ENCODE data around the gene CUBN.

Gene CUBN

DNA sequence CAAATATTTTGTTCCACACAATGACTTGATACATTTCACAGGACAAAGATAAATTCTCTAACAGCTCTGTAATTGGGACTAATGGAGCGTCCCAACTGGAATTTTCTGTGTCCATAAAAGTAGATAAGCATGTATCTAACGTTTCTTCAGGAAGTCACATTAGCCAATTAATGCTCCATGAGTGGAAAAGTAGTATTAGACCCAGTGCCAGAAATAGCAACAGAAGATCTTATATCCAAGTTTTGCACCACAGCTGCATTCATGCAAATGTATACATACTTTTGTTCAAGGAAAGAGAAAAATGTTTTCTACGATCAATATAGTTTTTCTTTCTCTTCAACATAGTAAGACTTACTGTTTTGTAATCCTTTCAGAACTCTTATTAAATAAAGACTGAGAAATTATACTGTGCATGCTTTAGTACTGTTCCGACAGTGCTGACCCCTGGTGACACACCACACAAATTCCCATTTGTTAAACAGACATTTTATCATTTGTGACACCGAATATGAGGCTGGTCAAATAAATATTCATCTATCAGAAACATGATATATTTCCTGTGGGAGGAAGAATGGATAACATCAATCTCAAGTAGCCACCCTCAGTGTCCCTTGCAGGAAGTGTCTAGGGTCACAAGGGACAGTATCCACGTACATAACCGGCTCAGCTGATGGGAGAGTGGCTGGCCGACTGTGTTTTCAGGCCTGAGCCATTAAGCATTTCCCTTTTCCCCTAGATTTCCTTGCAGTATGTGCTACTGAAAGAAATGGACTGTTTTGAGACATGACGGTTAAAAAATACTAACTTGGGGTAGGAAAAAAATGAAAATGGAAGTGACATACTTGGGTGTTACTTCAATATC, 210.3 kb downstream of the CUBN start:
- Histone ChIP-seq H3K9me3 (ENCODE audit: low read length) (peaks cover 2% of the 10 kb centered on the region), H3K4me3 (ENCODE audit: low read length) (no peak overlapping the region), H3K27me3 (ENCODE audit: insufficient read depth, low read length) (no peaks in the 10 kb centered on the region), H2AFZ (ENCODE audit: low read depth, low read length) (no peak overlapping the region), H3K36me3 (ENCODE audit: insufficient read depth, low read length) (no peaks in the 10 kb centered on the region), H3K4me1 (ENCODE audit: insufficient read depth, low read length) (no peaks in the 10 kb centered on the region)

DNA sequence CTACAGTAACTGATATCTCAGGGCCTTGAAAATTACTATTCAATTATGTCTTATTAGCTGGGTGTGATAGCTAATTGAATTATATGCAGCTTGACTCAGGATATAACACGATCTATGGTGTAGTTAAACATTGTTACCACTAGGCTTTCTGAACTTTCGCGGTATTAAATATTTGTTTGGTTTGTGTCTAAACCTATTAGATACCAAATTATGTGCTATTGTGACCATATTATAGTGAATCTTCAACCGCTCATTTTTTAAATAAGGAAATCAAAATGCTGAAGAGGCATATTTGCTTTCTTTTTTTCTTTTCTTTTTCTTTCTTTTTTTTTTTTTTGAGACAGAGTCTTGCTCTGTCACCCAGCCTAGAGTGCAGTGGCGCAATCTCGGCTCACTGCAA, 213.1 kb downstream of the CUBN start:
- H2AFZ ChIP-seq (ENCODE audit: low read depth, low read length), result no peak overlapping the region
- peaks cover 2% of the 10 kb centered on the region for H3K9me3 ChIP-seq (ENCODE audit: low read length)
- H3K4me3 ChIP-seq (ENCODE audit: low read length), result no peak overlapping the region
- no peaks in the 10 kb centered on the region for H3K4me1 ChIP-seq (ENCODE audit: insufficient read depth, low read length)
- H3K36me3 ChIP-seq (ENCODE audit: insufficient read depth, low read length), result no peaks in the 10 kb centered on the region
- no peaks in the 10 kb centered on the region for H3K27me3 ChIP-seq (ENCODE audit: insufficient read depth, low read length)

DNA sequence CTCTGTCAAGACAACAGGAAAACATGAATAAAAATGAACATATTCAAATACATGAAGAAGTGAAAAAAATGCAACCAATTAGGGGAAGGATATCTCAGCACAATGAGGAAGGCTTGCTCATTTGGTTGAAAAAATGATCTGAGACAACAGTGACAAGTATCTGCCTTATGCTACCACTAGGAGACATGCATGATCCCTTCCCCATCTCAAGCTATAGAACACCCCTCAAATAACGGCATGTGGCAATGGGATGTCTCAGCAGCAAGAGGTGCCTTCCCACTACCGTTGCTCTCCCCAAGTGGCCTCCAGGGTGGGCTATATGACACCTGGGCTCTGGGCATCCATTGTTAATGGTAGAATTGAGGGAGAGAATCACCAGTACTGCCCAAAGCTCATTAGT, 214.3 kb downstream of the CUBN start:
- Histone ChIP-seq H3K4me1 (ENCODE audit: insufficient read depth, low read length) (no peaks in the 10 kb centered on the region), H3K9me3 (ENCODE audit: low read length) (peaks cover 2% of the 10 kb centered on the region), H2AFZ (ENCODE audit: low read depth, low read length) (no peak overlapping the region), H3K27me3 (ENCODE audit: insufficient read depth, low read length) (no peaks in the 10 kb centered on the region), H3K4me3 (ENCODE audit: low read length) (no peak overlapping the region), H3K36me3 (ENCODE audit: insufficient read depth, low read length) (no peaks in the 10 kb centered on the region)

DNA sequence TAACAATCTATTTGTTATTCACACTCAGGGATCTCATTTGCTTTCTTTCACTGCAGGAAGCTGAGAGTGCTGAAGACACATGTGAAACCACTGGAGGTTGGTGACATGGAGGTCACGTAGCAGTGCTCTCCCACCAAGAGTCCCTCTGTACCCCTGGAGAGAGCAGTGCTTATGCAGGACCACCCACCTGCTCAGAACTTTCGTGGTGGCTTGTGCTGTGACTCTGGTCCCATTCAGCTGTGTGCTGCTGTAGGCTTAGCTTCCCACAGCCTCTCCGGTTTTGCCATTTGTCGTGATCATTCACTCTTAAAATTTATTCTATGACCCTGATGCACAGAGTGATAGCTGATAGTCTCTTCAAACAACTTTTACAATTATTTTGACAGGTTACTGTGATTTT, 216.3 kb downstream of the CUBN start:
- Histone ChIP-seq H3K9me3 (ENCODE audit: low read length) (peaks cover 2% of the 10 kb centered on the region), H2AFZ (ENCODE audit: low read depth, low read length) (no peak overlapping the region), H3K36me3 (ENCODE audit: insufficient read depth, low read length) (no peaks in the 10 kb centered on the region), H3K4me1 (ENCODE audit: insufficient read depth, low read length) (no peaks in the 10 kb centered on the region), H3K4me3 (ENCODE audit: low read length) (no peak overlapping the region), H3K27me3 (ENCODE audit: insufficient read depth, low read length) (no peaks in the 10 kb centered on the region)

DNA sequence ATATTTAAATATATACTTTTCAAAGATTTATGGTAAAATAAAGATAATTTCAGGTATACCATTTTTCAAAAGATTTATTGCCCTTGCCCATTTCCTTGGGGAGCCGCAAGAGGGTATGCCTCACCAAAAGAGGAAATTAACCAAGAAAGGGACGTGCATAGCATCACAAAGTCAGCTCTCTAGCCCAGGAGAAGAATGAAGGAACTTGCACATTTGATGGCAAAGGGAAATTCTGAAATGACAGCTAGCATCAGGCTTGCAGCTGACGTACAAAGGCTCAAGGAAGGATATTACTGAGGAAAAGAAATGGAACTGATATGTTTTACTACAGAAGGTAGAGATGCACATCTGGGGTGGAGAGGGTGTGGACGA, 218.8 kb downstream of the CUBN start:
- Histone ChIP-seq H2AFZ (ENCODE audit: low read depth, low read length) (no peak overlapping the region), H3K27me3 (ENCODE audit: insufficient read depth, low read length) (no peaks in the 10 kb centered on the region), H3K4me1 (ENCODE audit: insufficient read depth, low read length) (no peaks in the 10 kb centered on the region), H3K36me3 (ENCODE audit: insufficient read depth, low read length) (no peaks in the 10 kb centered on the region), H3K4me3 (ENCODE audit: low read length) (no peak overlapping the region), H3K9me3 (ENCODE audit: low read length) (no peaks in the 10 kb centered on the region)

DNA sequence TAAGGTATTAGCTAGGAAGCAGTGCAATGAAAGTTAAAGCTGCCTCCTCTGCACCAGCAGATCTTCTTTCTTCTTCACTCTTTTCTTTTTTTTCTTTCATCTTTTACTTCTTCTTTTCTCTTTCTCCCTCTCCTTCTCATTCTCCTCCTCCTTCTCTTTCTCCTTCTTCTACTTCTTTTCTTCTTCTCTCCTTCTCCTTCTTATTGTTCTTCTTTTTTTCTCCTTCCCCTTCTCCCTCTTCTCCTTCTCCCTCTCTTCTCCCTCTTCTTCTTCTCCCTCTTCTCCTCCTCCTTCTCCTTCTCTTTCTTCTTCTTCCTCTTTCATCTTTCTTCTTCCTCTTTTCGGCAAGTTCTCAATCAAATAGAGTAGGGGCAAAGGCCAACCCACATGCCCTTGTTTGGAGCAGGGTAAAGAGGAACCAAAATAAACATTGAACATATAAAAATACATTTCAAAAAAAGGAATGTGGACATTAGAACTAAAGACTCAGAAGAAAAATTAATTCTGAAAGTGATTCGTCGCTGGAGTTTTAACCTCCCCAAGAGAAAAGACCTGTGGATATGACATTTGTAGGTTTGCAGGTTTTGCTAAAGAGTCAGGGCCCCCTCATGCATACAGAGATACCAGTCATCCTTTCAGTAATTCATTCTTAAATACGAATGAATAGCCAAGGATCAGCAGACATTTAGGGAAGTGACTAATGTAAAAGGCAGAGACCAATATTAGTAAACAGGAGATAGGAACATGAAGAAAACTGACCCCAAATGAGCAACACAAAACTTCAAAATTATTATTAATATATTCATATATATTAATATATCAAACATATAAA, 219.4 kb downstream of the CUBN start:
- Histone ChIP-seq H3K4me1 (ENCODE audit: insufficient read depth, low read length) (no peaks in the 10 kb centered on the region), H2AFZ (ENCODE audit: low read depth, low read length) (no peak overlapping the region), H3K9me3 (ENCODE audit: low read length) (no peaks in the 10 kb centered on the region), H3K4me3 (ENCODE audit: low read length) (no peak overlapping the region), H3K27me3 (ENCODE audit: insufficient read depth, low read length) (no peaks in the 10 kb centered on the region), H3K36me3 (ENCODE audit: insufficient read depth, low read length) (no peaks in the 10 kb centered on the region)

DNA sequence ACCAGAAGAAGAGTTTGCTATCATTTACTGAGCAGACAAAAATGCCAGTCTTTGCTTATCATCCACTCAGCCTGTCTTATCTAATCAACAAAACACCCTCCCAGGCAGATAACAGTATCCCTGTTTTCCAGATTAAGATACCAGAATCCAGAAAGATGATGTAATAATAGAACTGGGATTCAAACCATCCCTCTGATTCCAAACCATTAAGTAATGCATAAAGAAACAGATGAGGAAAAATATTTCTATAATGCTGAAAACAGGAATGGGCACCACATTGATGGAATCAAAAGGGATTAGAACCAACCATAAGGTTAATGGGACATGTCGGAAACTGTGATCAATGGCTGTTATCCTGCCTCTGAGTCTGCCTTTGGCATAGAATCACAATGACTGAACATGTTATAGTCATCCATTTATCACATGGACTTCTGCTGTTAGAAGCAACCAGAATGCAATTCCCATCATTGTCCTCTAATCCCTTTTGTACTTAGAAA, 220.3 kb downstream of the CUBN start:
- H2AFZ ChIP-seq (ENCODE audit: low read depth, low read length), result no peak overlapping the region
- H3K4me3 ChIP-seq (ENCODE audit: low read length), result no peak overlapping the region
- H3K27me3 ChIP-seq (ENCODE audit: insufficient read depth, low read length), result no peaks in the 10 kb centered on the region

DNA sequence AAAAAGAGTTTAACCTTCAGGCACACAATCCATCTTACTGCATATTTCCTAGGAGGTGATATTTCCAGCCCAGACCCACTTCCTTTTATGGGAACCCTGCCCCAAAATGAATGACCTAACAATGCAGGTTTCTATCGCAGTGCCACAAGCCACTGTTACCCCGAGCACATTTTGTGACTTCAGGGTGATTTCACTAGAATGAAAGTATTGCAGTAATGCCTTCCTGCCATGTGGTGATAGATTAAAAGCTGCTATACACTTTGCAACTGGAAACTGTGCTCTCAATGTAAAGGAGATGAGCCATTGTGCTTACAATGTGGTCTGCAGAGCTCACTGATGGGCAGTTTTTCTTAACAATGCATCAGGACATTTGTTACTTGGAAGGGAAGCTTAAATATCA, 221.9 kb downstream of the CUBN start:
- Histone ChIP-seq H3K9me3 (ENCODE audit: low read length) (no peaks in the 10 kb centered on the region), H3K4me3 (ENCODE audit: low read length) (no peak overlapping the region), H3K36me3 (ENCODE audit: insufficient read depth, low read length) (no peaks in the 10 kb centered on the region), H2AFZ (ENCODE audit: low read depth, low read length) (no peak overlapping the region), H3K27me3 (ENCODE audit: insufficient read depth, low read length) (no peaks in the 10 kb centered on the region), H3K4me1 (ENCODE audit: insufficient read depth, low read length) (no peaks in the 10 kb centered on the region)

More for the DNA sequence above, 220.3 kb downstream of the CUBN start:
- H3K9me3 ChIP-seq (ENCODE audit: low read length), result no peaks in the 10 kb centered on the region
- no peaks in the 10 kb centered on the region for H3K36me3 ChIP-seq (ENCODE audit: insufficient read depth, low read length)
- no peaks in the 10 kb centered on the region for H3K4me1 ChIP-seq (ENCODE audit: insufficient read depth, low read length)

DNA sequence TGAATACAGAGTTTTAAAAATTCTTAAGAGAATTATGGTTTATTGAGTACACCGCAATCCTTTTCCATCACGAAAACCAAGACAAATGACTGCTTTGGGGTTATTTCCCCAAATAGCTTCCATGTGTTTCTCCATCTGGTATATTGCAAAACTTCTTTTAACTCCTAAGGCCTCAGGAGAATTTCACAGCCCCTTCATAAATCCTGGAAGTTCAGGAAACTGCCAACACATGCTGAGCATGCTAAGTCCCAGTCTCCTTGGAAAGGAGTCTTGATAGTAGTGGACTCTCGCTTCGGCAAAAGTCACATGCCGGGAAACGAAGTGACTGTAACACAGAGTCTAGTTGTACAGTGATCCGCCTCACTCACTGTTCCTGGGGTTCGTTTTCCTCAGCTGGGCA, 224.3 kb downstream of the CUBN start:
- no peaks in the 10 kb centered on the region for H3K9me3 ChIP-seq (ENCODE audit: low read length)
- H3K4me1 ChIP-seq (ENCODE audit: insufficient read depth, low read length), result no peaks in the 10 kb centered on the region
- H3K4me3 ChIP-seq (ENCODE audit: low read length), result no peak overlapping the region
- H2AFZ ChIP-seq (ENCODE audit: low read depth, low read length), result no peak overlapping the region
- no peaks in the 10 kb centered on the region for H3K36me3 ChIP-seq (ENCODE audit: insufficient read depth, low read length)
- H3K27me3 ChIP-seq (ENCODE audit: insufficient read depth, low read length), result no peaks in the 10 kb centered on the region

DNA sequence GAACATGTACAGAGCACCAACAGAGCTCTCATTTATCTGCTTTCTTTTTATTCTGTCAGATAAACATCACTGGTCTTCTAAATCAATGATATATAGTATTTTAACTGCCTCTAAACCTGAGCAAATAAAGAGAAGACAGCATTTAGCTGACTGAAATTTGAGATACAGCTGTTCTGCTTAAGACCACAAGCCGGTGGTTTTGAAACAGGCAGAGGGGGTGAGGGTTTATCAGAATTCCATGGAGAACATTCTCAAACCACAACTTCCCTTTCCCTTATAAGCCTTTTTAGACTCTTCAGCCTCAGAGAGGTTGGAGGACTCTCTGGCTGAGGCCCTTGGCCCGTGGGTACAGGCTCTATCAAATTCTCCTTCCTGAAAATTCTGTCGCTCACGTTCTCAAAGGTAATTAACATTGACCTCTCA, 225.0 kb downstream of the CUBN start:
- no peaks in the 10 kb centered on the region for H3K9me3 ChIP-seq (ENCODE audit: low read length)
- no peaks in the 10 kb centered on the region for H3K4me1 ChIP-seq (ENCODE audit: insufficient read depth, low read length)
- H3K36me3 ChIP-seq (ENCODE audit: insufficient read depth, low read length), result no peaks in the 10 kb centered on the region
- H3K27me3 ChIP-seq (ENCODE audit: insufficient read depth, low read length), result no peaks in the 10 kb centered on the region
- H2AFZ ChIP-seq (ENCODE audit: low read depth, low read length), result no peak overlapping the region
- no peak overlapping the region for H3K4me3 ChIP-seq (ENCODE audit: low read length)

DNA sequence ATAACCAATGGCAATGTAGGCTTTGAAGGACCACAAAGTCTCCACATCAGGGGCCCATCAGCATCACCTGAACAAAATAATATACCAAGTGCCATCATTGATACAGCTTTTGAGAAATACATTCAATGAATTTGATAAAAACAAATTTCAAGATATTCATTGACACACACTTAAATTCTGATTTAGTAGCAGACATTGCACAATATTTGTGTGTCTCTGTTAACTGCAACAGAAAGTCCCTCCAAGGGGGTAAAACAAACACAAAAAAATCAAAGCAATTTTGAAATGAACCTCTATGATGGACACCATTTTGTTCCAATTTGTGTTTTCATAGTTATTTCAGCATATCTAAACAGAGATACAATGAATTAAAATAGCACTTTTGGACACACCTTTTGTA, 225.6 kb downstream of the CUBN start:
- H3K27me3 ChIP-seq (ENCODE audit: insufficient read depth, low read length), result no peaks in the 10 kb centered on the region
- H2AFZ ChIP-seq (ENCODE audit: low read depth, low read length), result no peak overlapping the region
- no peaks in the 10 kb centered on the region for H3K4me1 ChIP-seq (ENCODE audit: insufficient read depth, low read length)
- no peaks in the 10 kb centered on the region for H3K36me3 ChIP-seq (ENCODE audit: insufficient read depth, low read length)
- H3K9me3 ChIP-seq (ENCODE audit: low read length), result no peaks in the 10 kb centered on the region
- H3K4me3 ChIP-seq (ENCODE audit: low read length), result no peak overlapping the region

DNA sequence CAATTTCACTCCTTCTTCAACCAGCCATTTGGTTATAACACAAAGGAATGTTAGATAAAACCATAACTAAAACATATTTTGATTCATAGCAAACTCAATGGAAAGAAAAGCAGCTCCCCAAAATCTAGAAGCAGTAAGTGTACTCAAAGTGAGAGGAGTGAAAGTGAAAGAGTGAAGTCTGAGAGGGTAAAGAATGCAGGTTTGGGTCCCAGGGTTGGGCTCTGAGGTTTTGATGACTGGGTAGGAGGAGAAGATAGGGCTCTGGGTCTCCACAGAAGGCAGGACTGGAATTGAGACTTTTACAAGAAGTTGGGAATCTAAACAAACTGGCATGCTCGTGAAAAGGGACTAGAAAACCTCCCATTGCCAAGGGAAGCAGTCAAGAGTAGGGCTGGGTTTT, 227.0 kb downstream of the CUBN start:
- H3K4me1 ChIP-seq (ENCODE audit: insufficient read depth, low read length), result no peaks in the 10 kb centered on the region
- no peaks in the 10 kb centered on the region for H3K27me3 ChIP-seq (ENCODE audit: insufficient read depth, low read length)
- no peaks in the 10 kb centered on the region for H3K36me3 ChIP-seq (ENCODE audit: insufficient read depth, low read length)
- no peak overlapping the region for H3K4me3 ChIP-seq (ENCODE audit: low read length)
- no peak overlapping the region for H2AFZ ChIP-seq (ENCODE audit: low read depth, low read length)
- no peaks in the 10 kb centered on the region for H3K9me3 ChIP-seq (ENCODE audit: low read length)

DNA sequence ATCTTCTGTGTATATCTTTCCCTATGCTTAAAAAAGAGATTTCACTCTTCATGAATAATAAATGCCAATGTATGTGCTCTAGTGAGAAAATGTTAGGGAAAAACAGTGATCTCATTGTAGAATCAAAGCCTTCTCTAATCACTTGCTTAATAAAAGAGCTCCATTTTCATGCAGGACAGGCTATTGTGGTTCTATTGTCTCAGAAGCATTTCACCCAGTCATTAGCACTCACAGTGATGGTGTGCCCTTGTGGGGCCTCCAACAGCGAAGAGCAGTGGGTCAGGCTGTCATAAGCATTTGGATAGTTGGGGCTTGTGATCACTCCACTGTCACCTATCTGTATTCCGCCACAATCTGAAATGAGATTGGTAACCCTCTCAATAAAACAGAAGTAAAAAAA, 228.5 kb downstream of the CUBN start:
- no peak overlapping the region for H3K4me3 ChIP-seq (ENCODE audit: low read length)
- no peaks in the 10 kb centered on the region for H3K27me3 ChIP-seq (ENCODE audit: insufficient read depth, low read length)
- no peak overlapping the region for H2AFZ ChIP-seq (ENCODE audit: low read depth, low read length)
- no peaks in the 10 kb centered on the region for H3K9me3 ChIP-seq (ENCODE audit: low read length)
- no peaks in the 10 kb centered on the region for H3K4me1 ChIP-seq (ENCODE audit: insufficient read depth, low read length)
- H3K36me3 ChIP-seq (ENCODE audit: insufficient read depth, low read length), result no peaks in the 10 kb centered on the region
